Osteoblast (primary cell): ENCODE data around the gene SLC7A5. TPM values are rescaled to one million over a fixed set of nuclear protein-coding genes. Genes with fewer than 3 reads are reported as not detected.

Experiments
- DNase-seq: peaks from one replicate; pipeline ENCODE4 v3.0.0; 2011; ENCODE audit warnings: low spot score, mixed read lengths; ENCODE audit not compliant: insufficient read length; ENCODE audit errors: missing footprints
- H2AFZ ChIP-seq: 2 replicates; pipeline ENCODE4 v1.6.0; 2011; ENCODE audit warnings: mild to moderate bottlenecking, low read length
- H3K27ac ChIP-seq: 2 replicates; pipeline ENCODE4 v1.5.1; 2011; ENCODE audit warnings: mild to moderate bottlenecking, low read depth, low read length, moderate library complexity
- H3K27me3 ChIP-seq: 2 replicates; pipeline ENCODE4 v1.6.0; 2012; ENCODE audit warnings: mild to moderate bottlenecking, control low read depth, inconsistent platforms, low read length, moderate library complexity; ENCODE audit not compliant: insufficient read depth
- H3K36me3 ChIP-seq: 2 replicates; pipeline ENCODE4 v1.5.1; 2011; ENCODE audit warnings: mild to moderate bottlenecking, low read length, control low read depth, moderate library complexity; ENCODE audit not compliant: insufficient read depth
- H3K4me1 ChIP-seq: 2 replicates; pipeline ENCODE4 v1.5.1; 2011; ENCODE audit warnings: mild to moderate bottlenecking, low read length, control low read depth, moderate library complexity; ENCODE audit not compliant: insufficient read depth
- H3K4me2 ChIP-seq: 2 replicates; pipeline ENCODE4 v1.6.0; 2011; ENCODE audit warnings: mild to moderate bottlenecking, low read length; ENCODE audit not compliant: insufficient read depth
- H3K4me3 ChIP-seq: fragments of 200-600 bp; sonication (generic); 3 replicates; pipeline ENCODE4 v1.5.1; 2012; ENCODE audit warnings: mild to moderate bottlenecking, low read length, inconsistent platforms; ENCODE audit not compliant: insufficient read depth
- H3K79me2 ChIP-seq: 2 replicates; pipeline ENCODE4 v1.6.0; 2012; ENCODE audit warnings: mild to moderate bottlenecking, low read length, control low read depth, inconsistent platforms; ENCODE audit not compliant: insufficient read depth
- H3K9me3 ChIP-seq: 2 replicates; pipeline ENCODE4 v1.5.1; 2011; ENCODE audit warnings: low read depth, low read length, control low read depth
- H4K20me1 ChIP-seq: 2 replicates; pipeline ENCODE4 v1.6.0; 2012; ENCODE audit warnings: mild to moderate bottlenecking, low read length, control low read depth; ENCODE audit not compliant: insufficient read depth
- total RNA-seq: library from RNA; depleted of rRNA; stranded (reverse); fragments of >200 nt; gene quantifications from 2 replicates; pipeline ENCODE4 v1.2.3, GENCODE V29; 2012
- TF ChIP-seq, protein P1 (sequence below): IDR thresholded peaks from 2 replicates; pipeline ENCODE4 v1.5.1; 2011; ENCODE audit warnings: mild to moderate bottlenecking, low read depth, low read length, moderate library complexity; ENCODE audit errors: extremely low read depth

SLC7A5 gene
- total RNA-seq, 1 donor: 90.8 TPM

DNA sequence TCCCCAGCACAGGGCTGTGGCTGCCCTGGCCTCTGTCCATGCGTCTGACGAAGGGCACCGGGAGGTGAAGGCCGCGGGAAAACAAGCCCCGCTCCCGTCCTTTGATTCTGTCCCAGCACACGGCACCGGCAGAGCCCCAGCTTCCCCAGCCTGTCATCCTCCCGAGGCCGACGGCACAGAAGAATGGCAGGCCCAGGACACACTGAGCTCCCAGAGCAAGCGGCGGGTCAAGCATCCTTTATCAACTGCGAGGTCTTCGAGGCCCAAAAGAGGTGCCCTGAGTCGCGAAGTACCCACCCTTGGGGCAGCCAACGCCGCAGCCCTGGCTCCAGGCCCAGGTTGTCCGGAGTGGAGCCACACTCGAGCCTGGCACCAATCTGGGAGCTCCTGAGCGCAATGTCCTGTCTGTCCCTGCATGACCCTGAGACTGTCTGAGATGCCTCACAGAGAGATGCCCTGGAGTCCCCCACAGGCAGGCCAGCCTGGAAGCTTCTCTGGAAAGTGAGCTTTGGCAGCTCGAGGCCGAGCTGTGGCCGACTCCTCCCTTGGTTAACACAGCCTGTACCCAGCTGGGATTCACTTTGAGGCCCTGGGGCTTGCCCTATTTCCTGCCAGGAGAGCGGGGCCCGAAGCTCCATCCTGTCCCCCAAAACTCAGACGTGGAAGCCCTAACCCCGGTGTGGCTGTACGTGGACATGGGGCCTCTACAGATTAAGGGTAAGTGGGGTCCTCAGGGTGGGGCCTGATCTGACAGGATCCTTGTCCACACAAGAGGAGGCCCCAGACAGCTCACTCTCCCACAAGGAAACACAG, 23.3 kb downstream of the SLC7A5 start:
- H4K20me1 ChIP-seq: peaks cover 61% of the 10 kb centered on the region
- no peaks in the 10 kb centered on the region for H3K9me3 ChIP-seq
- H3K36me3 ChIP-seq: peaks cover 69% of the 10 kb centered on the region
- no peak overlapping the region for H2AFZ ChIP-seq
- TF ChIP-seq, protein P1, sequence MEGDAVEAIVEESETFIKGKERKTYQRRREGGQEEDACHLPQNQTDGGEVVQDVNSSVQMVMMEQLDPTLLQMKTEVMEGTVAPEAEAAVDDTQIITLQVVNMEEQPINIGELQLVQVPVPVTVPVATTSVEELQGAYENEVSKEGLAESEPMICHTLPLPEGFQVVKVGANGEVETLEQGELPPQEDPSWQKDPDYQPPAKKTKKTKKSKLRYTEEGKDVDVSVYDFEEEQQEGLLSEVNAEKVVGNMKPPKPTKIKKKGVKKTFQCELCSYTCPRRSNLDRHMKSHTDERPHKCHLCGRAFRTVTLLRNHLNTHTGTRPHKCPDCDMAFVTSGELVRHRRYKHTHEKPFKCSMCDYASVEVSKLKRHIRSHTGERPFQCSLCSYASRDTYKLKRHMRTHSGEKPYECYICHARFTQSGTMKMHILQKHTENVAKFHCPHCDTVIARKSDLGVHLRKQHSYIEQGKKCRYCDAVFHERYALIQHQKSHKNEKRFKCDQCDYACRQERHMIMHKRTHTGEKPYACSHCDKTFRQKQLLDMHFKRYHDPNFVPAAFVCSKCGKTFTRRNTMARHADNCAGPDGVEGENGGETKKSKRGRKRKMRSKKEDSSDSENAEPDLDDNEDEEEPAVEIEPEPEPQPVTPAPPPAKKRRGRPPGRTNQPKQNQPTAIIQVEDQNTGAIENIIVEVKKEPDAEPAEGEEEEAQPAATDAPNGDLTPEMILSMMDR: no peak
- DNase-seq: peak; percentile 74
- peak overlapping the region; percentile 24 for H3K27ac ChIP-seq
- H3K4me1 ChIP-seq: peaks cover 12% of the 10 kb centered on the region
- no peak overlapping the region for H3K4me2 ChIP-seq
- H3K79me2 ChIP-seq: peaks cover 97% of the 10 kb centered on the region
- no peaks in the 10 kb centered on the region for H3K27me3 ChIP-seq
- H3K4me3 ChIP-seq: no peak overlapping the region

DNA sequence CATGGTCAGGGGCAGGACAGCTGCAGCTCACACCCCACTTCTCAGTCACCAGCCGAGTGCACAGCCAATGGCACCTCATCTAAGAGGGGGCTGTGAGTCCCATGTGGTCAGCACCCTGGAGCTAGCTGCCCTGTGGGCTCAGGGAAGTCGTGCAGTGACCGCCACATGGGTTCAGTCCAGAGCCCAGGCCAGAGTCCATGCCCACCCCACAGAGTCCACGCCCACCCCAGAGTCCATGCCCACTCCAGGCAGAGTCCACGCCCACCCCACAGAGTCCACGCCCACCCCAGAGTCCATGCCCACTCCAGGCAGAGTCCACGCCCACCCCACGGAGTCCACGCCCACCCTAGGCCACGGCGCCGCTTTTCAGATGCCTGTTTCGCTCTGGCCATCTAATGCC, 24.1 kb downstream of the SLC7A5 start:
- H3K4me3 ChIP-seq: no peak overlapping the region
- no peak overlapping the region for H2AFZ ChIP-seq
- peaks cover 12% of the 10 kb centered on the region for H3K4me1 ChIP-seq
- H3K79me2 ChIP-seq: peaks cover 94% of the 10 kb centered on the region
- peaks cover 69% of the 10 kb centered on the region for H3K36me3 ChIP-seq
- TF ChIP-seq, protein P1: no peak
- peak; percentile 86 for DNase-seq
- H3K9me3 ChIP-seq: no peaks in the 10 kb centered on the region
- H4K20me1 ChIP-seq: peaks cover 58% of the 10 kb centered on the region
- peak overlapping the region; percentile 46 for H3K4me2 ChIP-seq
- H3K27me3 ChIP-seq: no peaks in the 10 kb centered on the region
- peak overlapping the region; percentile 83 for H3K27ac ChIP-seq

DNA sequence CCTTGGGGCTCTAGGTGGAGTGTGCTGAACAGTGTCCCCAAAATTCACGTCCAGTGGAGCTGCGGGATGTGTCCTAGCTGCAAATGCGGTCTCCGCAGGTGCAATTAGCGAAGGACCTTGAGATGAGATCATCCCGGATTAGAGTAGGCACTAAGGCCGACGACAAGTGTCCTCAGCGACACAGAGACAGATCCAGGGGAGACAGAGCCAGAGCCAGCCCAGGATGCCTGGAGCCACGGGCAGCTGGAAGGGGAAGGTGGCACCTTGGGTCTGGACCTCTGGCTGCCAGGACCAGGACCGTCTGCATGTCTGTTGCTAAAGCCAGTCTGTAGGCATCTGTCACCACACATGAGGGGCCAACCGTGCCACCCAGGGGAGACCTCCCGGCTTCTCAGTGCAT, 24.5 kb downstream of the SLC7A5 start:
- Histone ChIP-seq H3K27ac (peak overlapping the region; percentile 83), H3K9me3 (no peaks in the 10 kb centered on the region), H2AFZ (no peak overlapping the region), H3K36me3 (peaks cover 69% of the 10 kb centered on the region), H4K20me1 (peaks cover 55% of the 10 kb centered on the region), H3K4me3 (no peak overlapping the region), H3K4me1 (peaks cover 12% of the 10 kb centered on the region), H3K27me3 (no peaks in the 10 kb centered on the region), H3K4me2 (peak overlapping the region; percentile 46), H3K79me2 (peaks cover 90% of the 10 kb centered on the region)
- DNase-seq: peak; percentile 89
- TF ChIP-seq, protein P1: no peak

DNA sequence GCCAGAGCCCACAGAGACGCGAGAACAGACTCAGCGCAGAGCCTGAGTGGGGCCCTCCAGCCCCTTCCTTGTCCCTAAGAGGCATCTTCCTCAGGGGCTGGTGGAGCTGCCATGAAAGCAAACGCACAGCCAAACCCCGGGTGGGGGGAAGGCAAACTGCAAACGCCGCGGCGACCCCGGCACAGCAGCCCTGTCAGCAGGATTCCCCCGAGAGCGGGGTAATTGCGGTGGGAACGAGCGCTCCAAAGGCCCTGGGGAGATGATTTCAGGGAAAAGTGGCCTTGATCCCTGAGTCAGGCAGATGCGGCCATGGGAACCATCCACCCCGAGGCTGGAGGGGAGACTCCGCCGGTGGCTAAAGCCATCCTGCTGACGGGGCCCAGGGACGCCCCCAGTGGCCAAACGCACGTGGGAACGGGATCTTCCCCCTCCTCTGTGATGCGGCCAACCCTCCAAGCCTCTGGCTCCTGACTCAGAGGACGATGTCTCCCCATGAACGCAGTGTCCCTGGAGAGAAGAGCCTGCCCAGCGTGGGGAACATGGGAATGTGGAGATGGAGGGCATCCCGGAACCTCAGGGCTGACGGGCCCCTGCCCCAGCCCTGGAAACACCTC, 25.1 kb downstream of the SLC7A5 start:
- H3K27me3 ChIP-seq: no peaks in the 10 kb centered on the region
- H3K36me3 ChIP-seq: peaks cover 69% of the 10 kb centered on the region
- peak; percentile 98 for DNase-seq
- H3K27ac ChIP-seq: peak overlapping the region; percentile 95
- no peak overlapping the region for H3K4me3 ChIP-seq
- TF ChIP-seq, protein P1: peak; percentile 38
- H3K79me2 ChIP-seq: peaks cover 88% of the 10 kb centered on the region
- peaks cover 55% of the 10 kb centered on the region for H4K20me1 ChIP-seq
- no peak overlapping the region for H2AFZ ChIP-seq
- H3K4me2 ChIP-seq: peak overlapping the region; percentile 46
- no peaks in the 10 kb centered on the region for H3K9me3 ChIP-seq
- peaks cover 12% of the 10 kb centered on the region for H3K4me1 ChIP-seq
